ENCODE results near the gene HSDL2.
A peak's percentile ranks its signal among the peaks of the same experiment; 100 is the strongest.
"Not testable (repeated sequence)": the region's sequence is repeated elsewhere in the genome, so short reads cannot be mapped to it uniquely, and the experiment has no call there.

The HSDL2 gene

DNA sequence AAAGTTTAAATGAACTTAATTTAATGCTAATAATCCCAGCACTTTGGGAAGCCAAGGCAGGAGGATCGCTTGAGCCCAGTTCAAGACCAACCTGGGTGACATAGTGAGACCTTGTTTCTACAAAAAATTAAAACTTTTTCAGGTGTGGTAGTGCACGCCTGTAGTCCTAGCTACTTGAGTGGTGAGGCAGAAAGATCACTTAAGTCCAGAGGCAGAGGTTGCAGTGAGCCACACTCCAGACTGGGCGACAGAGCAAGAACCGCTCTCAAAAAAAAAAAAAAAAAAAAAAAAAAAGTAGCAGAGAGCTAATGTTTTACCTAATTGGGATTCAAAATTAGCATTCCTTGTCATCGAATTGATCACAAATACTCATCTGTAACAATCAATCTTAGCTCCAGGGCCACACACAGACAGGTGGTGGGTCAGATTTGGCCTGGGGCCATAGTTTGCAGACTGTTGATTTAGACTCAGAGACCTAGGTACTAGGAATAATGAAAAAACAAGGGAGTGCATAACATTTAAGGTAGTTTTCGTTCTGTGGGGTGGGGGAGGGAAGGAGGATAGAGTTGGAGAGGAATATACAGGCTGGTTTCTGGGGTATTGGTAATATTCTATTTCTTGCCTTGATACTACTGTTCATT is 21.4 kb downstream of the HSDL2 start:
- DNase-seq: no peak

DNA sequence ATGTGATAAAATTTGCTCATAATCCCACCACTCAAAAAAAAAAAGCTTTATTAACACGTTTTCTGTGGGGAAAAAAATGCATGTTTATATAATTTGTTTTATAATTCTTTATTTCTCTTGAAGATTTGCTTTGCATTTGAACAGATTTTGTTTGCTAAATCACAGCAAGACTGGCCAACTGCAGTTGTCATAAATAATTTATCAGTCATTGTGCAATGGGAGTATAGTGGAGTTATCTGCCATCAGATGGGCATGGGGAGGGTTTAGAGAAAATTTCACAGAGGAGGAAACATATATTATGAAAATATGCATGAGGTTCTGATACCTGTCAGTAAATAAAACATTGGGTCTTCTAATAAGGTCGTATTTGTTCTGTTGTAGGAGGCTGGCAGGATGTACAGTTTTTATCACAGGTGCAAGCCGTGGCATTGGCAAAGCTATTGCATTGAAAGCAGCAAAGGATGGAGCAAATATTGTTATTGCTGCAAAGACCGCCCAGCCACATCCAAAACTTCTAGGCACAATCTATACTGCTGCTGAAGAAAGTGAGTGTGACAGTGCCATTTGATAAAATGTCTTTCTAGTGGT is 23.8 kb downstream of the HSDL2 start:
- DNase-seq: no peak

DNA sequence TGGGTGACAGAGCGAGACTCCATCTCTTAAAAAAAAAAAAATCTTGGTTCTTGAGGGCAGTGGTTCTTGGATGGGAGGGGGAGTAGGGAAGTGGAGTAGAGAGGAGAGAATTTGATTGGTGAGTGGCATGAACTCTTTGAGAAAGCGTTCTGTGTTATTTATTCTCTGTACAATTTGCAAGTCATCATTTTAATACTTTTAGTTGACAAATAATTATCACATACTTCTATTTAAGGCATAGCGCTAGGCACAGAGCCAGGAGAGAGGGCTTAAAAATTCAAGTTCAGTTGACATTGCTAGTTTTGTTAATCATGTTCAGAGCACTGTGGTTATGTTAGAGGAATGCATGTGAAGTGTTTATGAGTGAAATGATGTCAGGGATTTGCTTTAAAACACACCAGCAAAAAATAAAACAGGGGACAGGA is 24.6 kb downstream of the HSDL2 start:
- no peak for DNase-seq

DNA sequence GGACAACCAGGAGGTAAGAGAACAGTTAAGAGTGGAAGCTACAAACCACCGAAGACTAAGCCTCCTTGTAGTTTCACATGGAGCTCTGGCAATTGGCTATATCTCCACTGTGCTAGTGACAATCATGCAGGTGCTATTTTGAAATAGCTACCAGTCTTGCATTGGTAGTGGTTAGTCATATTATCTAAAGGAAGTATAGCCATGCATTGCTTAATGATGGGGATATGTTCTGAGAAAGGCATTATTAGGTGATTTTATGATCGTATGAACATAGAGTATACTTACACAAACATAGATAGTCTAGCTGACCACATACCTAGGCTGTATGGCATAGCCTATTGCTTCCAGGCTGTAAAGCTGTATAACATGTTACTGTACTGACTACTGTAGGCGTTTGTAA is 28.4 kb downstream of the HSDL2 start:
- DNase-seq: no peak

DNA sequence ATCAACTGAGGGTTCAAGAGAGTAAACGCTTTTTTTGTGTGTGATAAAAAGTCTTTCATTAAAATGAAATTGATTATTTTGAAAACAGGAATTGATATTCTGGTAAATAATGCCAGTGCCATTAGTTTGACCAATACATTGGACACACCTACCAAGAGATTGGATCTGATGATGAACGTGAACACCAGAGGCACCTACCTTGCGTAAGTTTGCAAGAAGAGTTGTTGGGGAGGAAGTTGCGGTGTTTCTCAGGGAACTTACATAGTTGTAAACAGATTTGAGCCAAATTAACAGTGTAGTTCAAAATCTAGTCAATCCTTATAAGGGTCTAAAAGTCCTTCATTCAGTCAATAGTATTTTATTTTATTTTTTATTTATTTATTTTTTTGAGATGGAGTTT is 28.9 kb downstream of the HSDL2 start:
- no peak for DNase-seq

DNA sequence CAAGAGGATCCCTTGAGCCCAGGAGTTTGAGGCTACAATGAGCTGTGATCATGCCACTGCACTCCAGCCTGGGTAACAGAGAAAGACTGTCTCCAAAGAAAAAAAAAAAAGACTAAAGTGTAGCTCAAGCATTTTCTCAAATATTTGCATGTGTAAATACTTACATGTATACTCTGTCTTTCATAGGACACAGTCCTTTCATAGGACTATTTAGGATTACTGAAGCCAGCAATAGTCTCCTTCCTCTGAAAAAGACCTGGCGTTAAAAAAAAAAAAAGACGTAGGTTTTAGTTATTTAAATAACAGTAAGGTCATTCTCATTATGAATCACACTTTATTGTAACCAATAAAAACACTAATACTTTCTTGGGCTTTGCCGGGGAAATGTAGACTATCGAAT is 29.9 kb downstream of the HSDL2 start:
- DNase-seq: no peak

DNA sequence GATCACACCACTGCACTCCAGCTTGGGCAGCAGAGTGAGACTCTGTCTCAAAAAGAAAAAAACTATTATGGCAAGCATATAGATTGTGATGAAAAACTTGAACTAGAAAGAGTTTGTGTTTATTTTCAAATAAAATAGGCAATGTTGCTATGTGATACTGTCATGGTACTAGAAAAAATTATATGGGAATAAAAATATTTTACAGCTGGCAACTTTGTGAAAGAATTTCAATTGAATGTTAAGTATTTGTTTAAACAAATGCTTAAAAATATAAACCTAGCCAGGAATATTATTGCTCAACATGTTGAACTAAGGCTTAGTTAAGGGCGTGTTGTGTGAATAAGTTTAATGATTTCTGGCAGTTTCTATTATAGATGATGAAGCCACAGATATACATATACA is 31.7 kb downstream of the HSDL2 start:
- DNase-seq: no peak

DNA sequence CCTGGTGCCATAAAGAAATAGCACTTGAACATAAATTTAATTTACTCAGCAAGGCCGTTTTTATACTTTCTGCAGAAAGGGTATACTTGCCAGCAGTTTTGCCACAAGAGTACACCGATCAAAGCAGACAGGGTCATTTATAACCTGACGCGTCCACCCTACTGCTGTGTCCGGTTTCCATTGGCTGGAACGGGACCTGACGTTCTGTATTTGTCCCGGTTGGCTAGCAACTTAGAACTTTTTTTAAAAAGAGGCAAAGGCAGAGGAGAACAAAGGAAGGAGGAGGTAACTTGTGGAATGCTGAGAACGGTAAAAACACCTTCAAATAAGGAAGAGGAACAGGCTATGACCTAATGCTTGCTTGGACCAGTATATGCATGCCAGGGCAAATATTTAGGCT is 33.8 kb downstream of the HSDL2 start:
- not testable (repeated sequence) for DNase-seq

DNA sequence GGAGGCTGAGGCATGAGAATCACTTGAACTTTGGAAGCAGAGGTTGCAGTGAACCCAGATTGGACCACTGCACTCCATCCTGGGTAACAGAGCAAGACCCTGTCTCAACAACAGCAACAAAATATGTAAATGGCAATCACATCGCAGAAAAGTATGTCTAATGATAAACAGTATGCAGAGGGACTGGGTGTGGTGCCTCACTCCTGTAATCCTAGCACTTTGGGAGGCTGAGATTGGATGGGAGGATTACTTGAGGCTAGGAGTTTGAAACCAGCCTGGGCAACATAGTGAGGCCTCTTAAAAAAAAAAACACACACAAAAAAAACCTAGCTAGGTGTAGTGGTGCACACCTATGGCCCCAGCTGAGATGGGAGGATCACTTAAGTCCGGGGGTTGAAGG is 40.3 kb downstream of the HSDL2 start:
- DNase-seq: no peak

DNA sequence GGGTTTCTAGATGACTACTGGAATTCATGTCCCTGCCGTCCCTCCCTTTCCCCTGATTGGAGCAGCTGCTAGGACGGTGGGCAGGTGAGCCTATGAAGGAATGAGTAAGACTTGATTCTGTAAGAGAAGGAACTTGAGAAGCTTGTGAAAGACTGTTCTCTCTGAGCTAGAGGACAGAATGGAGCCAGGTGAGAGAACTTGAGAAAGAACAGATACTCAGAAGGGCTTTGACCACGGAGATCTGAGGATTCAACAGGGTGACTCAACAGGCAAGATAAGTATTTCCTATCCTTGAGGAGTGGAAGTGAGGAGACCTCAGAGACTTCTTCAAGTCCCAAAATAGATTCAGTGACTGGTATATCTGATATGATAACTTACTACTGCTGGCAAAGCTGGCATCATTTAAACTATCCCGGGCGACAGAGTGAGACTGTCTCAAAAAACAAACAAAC is 41.9 kb downstream of the HSDL2 start:
- DNase-seq: no peak

DNA sequence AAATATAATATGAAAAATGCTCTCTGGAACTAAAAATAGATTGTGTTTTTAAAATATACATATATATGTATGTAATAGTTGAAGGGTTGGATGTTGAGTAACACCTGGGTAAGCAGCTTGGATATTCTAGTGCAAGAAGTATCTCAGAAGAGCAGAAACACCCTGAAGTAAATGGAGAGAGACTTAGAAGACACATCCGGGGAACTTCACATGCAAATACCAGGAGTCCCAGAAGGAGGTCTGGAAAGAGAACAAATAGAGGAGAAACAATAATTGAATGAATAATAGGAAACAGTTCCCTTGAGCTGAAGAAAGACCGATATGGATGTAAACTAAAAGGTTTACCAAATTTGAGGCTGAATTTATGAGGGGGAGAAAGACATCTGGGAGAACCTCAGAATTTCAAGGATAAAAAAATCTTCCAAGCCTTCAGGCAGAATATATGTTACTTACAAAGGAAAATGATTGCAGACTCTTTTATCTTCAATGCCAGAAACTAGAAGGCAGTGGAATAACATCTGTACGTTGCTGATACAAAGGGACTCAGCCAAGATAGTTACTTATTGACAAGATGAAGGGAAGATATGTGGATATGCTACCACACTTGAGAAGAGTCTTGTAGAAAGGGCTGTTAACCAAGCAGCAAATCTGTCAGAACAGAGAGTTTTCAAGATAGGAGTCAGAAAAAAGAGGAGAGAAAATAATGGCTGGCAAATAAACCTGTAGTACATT is 42.7 kb downstream of the HSDL2 start:
- no peak for DNase-seq

DNA sequence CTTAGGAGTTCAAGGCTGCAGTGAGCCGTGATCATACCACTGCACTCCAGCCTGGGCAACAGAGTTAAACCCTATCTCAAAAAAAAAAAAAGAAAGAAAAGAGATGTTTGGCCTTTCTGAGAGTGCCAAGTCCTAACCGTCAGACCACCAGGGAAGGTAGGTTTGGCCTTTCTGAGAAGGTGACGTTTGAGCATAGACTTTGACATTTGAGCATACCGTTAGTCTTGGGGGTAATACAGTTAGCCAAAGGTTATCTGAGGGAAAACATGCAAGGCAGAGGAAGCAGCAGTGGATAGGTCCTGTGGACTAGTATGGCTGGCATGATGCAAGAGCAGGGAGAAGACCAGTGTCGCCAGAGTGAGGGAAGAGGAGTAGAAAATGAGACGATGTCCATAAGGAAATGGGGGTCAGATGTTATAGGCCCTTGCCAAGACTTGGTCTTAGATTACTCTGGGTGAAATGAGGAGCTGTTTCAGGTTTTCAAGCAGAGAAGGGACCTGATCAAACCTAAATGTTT is 50.2 kb downstream of the HSDL2 start:
- no peak for DNase-seq

DNA sequence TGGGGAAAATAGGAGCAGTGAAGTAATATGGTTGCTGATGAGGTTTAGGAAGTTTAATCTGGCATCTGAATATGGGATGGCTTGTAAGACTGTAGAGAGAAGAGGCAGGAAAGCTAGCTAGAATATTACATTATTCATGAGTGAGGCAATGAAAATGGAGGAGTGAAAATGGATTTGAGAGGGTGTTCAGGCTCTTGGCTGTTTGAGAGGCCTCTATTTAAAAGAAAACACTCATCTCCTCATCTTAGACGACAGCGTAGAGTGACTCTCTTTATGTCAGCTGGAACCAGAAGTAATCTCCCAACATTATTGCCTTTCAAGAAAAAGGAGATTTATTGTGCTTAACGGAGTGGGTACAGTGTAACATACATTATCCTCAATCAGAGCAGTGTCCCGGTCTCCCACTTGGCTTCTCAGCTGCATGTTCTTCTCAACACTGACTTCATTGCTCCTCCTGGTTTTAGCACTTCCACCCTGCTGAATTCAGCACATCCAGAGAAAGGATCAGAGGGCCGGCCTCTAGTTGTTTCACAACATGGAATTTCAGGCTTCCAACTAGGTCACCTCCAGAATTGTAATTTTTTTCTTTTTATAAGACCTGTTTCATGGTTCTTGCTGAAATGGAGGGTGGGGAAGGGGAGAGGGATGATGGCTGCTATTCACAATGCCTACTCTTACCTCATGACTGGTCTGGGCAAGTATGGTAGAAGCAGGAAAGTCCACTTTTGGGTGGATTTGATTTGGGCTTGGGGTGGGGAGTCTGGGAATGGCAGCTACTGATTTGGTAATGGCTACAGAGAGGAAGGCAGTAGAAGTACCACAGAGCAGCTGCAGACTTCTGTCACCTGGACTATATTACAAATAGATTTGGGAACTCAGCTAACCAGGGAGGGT is 53.8 kb downstream of the HSDL2 start:
- no peak for DNase-seq

DNA sequence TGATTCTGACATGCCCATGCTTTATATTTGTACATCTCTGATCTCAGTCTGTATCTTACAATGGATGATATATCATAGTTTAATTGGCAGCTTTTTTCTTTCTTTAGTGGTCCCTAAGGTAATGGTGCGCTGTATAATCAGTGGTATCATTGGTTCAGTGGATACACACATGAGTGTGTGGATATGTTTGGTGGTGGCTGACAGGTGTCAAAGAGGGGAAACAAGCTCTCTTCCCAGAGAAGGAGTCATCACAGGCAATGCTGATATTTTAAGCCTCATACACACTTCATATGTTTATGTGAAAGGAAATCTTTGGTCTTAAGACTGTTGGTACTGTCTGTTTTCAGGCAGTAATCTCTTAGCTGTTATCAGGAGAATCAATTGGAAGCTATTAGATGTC is 54.6 kb downstream of the HSDL2 start:
- DNase-seq: no peak

DNA sequence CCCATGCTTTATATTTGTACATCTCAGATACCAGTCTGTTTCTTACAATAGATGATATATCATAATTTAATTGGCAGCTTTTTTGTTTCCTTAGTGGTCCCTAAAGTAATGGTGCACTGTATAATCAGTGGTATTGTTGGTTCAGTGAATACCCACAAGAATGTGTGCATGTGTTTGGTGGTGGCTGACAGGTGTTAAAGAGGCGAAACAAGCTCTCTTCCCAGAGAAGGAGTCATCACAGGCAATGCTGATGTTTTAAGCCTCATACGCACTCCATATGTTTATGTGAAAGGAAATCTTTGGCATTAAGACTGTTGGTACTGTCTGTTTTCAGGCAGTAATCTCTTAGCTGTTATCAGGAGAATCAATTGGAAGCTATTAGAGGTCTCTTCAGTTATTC is 57.5 kb downstream of the HSDL2 start:
- no peak for DNase-seq

DNA sequence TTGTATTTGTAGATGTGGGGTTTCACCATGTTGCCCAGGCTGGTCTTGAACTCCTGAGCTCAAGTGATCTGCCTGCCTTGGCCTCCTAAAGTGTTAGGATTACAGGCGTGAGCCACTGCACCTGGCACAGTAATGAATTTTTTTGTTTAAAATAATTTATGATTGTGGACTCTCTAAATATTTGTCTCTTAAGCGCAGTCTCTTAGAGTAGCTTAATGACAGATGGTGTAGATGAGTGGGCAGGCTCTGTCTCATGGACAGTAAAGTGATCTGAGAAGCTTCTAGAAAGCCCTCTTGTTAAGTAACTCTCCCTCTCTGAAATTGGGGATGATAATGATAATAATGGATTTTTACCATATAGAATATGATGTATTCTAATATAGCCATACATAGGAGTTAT is 59.3 kb downstream of the HSDL2 start:
- no peak for DNase-seq

DNA sequence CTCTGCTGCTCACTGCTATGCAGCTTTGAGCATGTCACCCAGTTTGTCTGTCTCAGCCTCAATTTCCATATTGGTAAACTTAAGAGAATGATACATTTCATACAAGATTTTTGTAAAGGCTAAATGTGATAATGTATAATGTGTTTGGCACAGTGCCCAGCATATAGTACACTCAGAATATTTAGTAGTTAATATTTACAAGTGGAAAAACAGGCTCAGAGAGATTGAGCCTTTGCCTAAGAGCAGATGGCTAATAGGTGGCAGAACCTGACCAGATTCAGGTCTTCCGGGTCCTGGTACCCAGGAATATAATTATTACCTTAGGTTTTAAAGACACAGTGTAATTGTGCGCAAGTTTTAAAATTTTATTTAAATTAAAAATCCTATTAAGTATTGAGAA is 59.9 kb downstream of the HSDL2 start:
- DNase-seq: no peak

DNA sequence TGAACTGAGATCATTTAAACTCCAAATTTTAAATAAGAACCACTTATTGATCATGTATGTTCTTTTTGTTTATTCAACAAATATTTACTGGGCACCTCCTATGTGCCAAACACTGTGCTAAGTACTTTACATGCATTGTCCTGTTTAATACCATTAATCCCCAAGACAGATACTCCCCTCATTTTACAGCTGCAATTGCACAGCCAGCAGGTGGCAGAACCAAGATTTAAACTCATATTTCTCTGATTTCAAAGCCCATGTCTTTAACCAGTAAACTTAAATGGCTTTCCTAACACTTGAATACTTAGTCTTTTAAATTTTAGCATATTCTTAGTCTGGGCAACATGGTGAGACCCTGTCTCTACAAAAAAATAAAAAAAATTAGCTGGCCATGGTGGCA is 63.3 kb downstream of the HSDL2 start:
- peak; percentile 2 for DNase-seq

DNA sequence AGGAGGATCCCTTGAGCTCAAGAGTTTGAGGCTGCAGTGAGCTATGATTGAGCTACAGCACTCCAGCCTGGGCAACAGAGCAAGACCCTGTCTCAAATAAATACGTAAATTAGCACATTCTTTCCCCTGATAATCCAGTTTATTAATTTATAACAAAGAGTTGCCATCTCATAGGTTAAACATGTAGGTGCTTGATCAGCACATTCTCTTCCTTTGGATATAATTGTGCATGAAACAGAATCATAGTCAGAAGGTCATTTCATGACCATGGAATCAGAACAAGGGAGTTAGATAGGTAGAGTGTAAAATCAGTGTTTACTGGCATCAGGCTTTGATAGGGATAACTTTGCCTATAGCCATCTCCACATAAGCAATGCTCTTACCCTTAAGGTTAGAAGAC is 63.7 kb downstream of the HSDL2 start:
- DNase-seq: no peak

DNA sequence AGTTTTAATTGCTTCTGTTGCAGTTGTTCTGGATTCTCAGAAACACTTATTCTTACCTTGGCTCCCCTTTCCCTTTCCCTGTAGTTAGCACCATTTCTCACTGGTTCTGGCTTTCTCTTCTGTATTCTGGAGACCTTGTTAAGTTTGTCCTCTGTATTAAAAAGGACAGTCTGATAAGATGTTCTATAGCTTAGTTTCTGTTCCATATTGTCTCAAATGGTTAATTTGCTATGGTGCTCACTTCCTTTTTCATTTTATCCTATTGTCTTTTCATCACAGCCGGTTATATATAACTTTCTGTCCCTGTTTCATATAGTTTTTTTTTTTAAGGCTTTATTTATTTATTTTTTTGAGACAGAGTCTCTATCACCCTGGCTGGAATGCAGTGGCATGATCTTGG is 65.3 kb downstream of the HSDL2 start:
- DNase-seq: no peak

DNA sequence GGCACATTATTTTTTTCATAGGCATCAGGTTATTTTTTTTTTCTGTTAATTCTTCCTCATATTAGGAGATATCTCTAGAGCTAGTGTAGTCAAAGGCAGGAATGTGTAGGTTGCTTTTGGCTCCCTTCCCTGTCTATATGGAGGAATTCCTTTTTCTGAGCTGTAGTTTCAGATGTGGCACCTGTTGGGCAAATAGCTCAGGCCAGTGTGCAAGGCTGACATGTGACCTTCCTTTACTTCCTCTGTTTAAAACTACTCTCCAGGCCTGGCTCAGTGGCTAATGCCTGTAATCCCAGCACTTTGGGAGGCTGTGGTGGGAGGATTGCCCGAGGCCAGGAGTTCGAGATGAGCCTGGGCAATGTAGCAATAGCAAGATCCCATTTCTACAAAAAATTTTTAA is 66.2 kb downstream of the HSDL2 start:
- DNase-seq: no peak

DNA sequence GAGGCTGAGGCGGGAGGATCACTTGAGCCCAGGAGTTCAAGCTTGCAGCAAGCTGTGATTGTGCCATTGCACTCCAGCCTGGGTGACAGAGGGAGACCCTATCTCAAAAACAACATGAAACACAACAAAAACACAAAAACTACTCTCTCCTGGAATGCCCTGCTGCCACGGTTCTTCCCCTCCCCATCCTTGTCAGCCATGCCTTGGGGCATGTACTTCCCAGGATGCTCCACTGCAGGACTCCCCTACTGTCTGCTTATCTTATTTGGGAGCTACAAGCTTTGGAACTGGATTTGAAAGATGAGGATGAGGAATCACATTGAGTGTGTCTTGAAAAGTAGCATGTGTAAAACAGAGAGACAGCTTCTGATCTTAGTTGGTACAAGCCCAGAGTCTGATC is 66.6 kb downstream of the HSDL2 start:
- DNase-seq: no peak

DNA sequence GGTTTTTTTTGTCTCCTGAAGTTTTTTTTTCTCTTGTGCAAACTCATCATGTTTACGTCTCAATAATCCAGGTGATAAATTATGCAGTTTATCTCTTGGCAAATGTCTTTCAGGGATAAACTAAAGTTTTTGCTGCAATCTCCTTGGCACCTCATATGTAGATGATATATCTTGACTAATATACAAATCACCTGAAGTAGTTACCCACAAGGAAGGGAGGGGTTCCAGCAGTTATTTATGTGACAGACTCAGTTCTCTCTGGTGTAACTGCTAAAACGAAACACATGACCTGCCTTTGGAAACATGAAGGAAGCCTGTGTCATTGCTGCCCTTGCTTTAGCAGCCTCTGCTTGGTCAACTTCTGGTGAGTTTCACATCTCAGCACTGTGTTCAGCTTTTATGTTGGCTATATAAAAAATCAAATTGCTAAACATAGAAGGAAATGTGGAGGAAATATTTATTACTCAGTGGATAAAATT is 67.4 kb downstream of the HSDL2 start:
- DNase-seq: no peak
